ELR (cell line): Measurements from ENCODE around the gene CSF3R.

Experiments used
- DNase-seq: peaks from one replicate; pipeline ENCODE4 v3.0.0-alpha.2; 2015; ENCODE audit warnings: low read depth

The CSF3R gene

DNA sequence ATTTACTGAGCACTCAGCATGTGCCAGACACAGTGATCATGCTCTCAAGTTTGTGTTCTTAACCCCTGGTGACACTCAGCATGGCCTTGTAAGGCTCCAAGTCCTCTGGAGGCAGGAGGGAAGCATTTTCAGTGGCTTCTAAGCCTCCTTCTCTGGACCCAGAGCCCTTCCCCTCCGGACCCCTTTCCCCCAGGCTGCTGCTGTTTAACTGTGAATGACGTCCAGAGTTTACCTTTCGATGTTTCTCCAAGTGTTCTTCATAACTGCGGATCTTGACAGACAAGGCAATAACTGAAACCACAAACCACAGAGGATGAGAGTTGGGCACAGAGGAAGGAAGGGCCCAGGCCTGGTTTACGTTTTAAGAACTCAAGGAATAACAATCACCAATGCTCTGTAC, 25.0 kb downstream of the CSF3R start:
- DNase-seq, result no peak

DNA sequence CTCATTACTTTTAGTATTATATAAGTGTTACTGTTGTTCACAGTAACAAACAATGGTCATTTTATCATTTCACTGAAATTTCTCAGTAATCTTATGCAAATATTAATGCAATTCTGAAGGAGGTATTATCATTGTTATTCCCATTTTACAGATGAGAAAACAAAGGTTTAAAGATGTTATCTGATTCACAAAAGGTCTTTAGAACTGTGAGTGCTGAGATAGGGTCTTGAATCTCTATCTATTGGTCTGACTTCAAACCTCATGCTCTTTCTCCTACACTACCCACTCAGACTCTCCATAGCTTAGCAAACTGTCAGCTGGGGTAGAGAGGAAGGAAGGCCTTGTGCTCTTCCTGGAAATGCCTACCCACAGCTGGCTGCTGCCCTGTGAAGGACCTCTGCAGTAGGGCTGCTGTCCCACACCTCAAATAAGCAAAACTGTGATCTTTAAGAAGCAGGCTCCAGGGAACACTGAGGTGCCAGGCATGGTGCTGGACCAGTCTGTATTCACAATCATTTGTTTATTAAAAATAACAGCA, 26.3 kb downstream of the CSF3R start:
- no peak for DNase-seq

DNA sequence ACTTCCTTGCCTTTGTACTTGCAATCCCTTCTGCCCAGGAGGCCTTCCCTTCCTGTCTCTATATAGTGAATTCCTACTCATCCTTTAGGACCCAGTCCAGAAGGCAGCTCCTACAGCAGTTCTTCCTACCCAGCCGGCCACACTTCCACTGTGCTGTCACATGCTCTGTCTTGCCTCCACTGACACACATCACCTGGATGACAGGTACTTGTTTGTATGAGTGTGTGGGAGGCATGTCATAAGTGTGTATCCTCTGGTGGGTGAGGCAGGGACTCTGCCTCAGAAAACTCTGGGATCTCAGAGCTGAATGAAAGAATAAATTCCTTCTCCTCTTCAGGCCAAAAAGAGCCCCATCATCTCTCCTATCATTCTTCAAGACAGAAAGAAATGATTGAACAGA, 27.3 kb downstream of the CSF3R start:
- DNase-seq, result no peak

DNA sequence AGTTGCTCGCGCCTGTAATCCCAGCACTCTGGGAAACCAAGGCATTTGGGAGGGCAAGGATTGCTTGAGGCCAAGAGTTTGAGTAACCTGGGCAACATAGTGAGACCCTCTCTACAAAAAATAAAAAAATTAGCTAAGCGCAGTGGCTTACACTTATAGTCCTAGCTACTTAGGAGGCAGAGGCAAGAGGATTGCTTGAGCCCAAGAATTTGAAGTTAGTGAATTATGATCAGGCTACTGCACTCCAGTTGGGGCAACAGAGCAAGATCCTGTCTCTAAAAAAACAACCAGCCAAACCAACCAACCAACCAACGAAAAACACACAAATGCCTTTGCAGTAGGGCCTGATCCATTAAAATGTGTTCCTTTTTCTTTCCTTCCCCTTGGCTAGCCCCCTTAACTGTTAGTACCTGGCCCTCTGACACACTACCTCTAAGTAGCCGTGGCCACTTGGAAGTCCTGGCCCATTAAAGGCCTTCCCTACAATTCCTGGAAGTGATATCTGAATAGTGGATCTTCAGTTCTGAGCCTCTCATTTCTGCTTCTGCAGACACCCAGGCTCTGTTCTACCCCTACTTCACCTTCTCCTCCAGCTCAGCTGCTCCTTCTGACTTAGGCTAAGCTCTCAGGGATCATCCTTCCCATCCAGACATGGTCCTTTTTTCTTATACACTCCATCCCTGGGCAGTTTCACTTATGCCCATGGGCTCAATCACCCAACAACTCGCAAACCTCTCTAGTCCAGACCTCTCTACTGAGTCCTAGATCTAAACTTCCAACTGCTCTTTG, 28.9 kb downstream of the CSF3R start:
- no peak for DNase-seq

DNA sequence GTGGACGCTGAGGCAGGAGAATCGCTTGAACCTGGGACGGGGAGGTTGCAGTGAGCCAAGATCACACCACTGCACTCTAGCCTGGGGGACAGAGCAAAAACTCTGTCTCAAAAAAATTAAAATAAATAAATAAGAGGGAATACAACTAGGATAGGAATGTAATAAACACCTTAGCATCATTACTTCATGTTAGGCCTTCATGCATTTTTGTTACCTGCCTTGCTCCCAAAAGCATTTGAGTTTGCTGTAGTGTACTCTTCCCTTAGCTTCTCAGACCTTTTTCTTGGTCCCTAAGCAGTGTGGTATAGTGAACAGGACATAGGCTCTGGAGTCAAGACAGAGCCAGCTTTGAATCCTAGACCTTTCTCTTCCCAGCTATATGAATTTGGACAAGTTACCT, 29.7 kb downstream of the CSF3R start:
- no peak for DNase-seq

DNA sequence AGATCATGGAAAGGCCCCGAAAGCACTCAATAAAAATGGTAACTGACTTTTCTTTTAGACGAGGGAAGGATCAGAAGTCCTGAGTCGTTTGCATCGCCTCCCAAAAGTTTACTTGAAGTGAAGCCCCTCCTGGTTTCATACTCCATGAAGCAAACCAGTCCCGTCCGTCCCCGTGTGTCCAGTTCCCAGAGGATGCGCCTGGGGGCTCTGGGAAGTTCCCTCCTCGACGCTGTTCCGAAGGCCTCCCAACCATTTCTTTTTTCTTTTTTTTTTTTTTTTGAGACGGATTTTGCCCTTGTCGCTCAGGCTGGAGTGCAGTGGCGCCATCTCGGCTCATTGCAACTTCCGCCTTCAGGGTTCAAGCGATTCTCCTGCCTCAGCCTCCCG, 31.8 kb downstream of the CSF3R start:
- DNase-seq, result no peak

DNA sequence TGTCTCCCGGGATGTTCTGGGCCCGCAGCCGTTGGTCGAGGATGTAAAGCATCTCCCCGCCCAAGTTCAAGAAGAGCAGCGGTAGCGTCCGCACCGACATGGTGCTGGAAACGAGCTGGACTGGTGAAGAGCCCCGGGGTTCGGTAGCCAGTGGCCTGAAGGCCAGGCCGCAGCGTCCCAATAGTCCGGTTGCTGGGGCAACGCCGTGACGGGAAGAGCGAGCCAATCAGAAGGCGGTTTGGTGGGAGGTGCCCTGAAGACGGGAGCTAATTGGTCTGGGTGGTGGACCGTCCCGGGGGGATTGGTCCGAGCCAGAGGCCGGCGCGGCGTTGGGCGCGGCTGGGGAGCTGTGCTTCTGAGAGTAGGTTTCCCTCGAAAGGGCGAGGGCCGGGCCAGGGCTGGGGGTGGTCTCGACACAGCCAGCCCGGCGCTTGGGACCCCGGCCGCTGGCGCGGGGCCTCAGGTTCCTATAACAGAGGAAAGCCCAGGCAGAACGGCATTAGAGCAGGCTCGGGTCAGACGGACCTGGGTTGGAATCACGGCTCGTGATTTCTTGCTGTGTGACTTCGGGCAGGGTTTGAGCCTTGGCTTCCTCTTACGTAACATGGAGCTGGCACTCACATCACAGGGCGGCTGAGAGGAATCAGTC, 32.3 kb downstream of the CSF3R start, which contains the start of gene OSCP1:
Gene OSCP1 (minus strand): TSS at position 182 of the 649 bp plus-strand sequence. CDS start 82 bp downstream, at position 100.
- DNase-seq, result peak; percentile 96

DNA sequence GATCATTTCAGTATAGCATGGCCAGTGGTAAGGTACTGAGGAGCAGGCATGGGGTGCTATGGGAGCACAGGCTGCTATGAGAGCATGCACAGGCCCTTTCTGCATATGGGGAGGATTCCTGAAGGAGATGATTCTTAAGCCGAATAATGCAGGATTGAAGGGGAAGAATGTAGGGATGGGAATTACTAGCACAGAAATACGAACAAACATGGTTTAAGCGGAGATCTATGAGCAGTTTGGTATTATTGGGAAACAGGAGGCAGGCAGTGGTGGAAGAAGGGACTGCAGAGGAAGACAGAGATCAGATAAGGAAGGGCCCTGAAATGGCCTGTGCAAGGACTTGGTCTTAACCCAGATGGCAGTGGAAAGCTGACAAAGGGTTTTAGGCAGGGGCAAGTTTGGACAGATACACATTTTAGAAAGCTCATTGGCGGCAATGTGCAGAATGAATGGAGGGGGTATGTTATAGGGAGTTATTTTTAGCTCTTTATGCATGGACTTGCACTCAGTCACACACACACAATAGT, 34.1 kb downstream of the CSF3R start:
- DNase-seq, result no peak

DNA sequence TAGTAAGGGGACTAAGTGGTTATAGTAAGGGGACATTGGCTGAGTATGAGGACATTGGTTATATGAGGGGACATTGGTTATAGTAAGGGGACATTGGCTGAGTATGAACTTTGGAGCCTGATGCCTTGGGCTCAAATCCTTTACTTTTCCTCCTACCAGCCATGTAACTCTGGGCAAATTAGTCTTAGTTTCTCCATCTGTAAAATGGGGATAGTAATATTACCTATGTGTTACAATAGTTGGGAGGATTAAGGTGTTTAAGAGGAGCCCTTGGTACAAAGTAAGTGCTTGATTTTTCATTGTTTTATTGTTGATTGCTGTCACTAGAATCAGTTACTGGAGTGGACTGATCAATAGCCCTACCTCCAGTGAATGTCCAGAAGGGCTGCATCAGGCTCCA, 35.3 kb downstream of the CSF3R start:
- no peak for DNase-seq

DNA sequence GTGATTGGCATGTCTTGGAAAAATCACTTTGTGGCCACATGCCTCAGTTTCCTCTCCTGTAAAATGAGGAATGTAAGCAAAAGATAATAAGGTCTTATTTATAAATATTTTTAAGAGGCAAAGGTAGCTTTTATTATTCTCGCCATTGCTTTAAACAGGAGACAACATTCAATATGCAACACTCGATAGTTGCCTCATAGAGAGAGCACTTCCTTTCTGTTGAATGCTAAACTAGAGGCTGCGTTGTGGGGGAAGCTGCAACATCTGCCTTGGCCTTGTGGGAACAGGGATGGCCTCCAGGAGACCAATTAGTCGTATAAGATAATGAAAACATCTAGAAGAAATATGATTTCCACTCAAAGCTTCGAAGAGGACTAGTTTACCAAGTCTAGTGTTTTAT, 36.0 kb downstream of the CSF3R start:
- DNase-seq, result no peak

DNA sequence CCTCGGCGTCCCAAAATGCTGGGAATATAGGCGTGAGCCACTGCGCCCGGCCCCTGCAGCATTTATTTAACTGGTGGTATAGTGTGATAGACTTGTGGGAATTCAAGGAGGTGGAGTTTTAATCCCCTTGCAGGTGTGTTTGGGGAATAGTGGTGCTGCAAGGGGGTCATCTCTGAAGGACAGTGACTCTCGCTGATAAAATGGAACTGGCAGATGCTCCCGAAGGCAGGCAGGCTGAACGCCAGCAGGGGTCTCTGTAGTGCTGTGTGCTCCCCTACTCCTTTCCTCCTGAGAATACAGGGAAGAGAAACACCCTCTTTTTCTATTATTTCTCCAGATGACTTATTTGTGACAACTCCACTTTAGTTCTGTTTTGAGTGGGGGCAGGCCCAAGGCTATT, 36.4 kb downstream of the CSF3R start:
- peak; percentile 31 for DNase-seq

DNA sequence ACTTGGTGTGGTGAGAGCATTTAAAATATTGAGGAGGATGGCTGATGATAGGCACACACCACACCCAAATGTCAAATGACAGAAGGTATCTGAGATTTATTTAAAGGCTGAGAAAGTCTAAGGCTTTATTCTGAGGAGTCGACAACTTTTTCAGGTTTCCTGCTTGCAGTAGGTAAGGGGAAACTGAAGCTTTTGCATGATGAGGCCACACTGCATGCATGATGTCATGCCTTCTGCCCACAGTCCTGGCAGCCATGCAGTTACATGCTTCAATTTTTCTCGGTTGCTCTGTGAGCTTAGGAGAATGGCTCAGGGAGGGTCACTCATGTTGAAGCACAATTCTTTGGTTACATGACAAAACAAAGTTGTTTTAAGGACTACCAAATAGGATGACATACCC, 39.4 kb downstream of the CSF3R start:
- DNase-seq, result no peak

DNA sequence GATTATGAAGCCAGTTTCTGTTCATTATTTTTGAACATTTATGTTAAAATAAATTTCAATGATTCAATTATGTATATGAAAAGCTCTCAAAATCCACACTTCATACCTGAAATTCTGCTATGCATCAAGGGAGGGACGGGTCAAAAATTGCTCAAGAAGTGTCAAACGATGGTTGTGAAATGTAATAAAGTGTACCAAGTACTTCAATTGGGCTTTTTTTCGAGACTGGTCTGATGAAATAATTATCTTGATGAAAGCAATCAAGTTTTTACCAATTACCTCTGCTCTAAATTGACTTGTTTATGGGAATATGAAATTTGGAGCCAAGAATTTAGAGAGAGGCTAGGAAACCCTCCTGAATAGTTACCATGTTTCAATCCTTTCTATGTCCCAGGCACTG, 40.4 kb downstream of the CSF3R start:
- DNase-seq, result no peak

DNA sequence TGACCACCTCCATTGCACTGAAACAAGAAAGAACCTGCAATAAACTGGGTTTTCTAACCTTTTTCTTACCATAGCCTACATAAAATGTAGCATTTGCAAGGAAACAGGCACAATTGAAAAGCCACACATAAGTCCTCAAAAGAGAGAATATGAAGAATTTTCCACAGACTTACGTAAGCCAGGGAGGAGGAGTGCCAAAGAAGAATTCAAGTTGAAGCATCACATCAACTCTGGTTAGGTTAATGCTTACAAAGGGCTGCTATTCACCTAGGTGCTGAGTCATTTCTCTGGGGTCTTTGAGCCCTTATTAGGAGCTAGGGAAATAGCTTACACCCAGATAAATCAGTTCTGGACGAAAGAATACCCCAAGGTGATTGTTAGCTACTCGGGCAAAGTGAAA, 42.1 kb downstream of the CSF3R start:
- DNase-seq, result no peak

DNA sequence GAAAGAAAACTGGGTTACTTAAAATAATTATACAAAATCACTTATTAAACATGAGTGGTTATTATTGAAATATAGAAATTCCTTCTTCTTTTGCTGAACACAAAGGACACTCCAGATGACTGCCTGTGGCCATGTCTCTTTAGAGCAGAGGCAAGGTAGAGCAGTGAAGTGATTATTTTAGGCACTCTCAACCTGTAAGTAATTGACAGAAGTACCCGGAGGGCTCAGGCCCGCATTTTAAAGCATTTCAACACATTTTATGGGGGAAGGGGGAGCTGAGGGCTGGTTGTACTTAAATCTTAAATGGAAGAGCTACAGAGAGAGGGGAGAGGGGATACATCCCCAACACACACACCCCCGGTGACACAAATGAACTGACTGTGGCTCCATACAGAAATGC, 42.7 kb downstream of the CSF3R start:
- DNase-seq, result no peak

DNA sequence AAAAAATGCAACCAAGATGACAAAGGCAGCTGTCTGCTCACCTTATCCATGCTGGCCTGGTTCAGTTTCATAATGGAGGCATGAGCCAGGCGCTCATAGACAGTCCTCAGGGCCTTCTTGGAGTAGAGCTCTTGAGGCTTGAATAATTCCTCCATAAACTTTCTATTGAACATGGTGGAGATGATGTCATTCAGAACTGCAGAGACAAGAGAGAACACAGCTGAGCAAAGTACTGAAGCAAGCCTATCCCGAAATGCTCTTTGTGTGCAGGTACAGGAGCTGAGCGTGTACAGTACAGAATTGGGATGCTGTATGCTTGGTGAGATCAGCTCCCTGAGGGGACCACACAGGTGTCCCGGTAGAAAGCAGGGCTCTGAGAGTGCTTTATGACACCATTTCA, 44.0 kb downstream of the CSF3R start:
- DNase-seq, result no peak

DNA sequence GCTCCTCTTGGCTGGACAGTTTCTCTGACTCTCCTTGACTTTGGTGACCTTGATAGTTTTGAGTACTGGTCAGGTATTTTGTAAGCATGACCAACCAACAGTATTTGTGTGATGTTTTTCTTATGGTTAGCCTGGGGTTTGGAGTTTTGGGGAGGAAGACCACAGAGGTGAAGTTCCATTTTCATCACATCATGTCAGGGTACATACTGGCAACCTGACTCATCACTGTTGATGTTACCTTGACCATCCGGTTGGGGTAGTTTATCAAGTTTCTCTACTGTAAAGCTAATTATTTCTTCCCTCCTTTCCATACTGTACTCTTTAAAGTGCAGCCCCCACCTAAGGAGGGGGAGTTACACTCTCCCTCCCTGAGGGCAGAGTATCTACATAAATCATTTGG, 45.9 kb downstream of the CSF3R start:
- DNase-seq, result peak; percentile 71

DNA sequence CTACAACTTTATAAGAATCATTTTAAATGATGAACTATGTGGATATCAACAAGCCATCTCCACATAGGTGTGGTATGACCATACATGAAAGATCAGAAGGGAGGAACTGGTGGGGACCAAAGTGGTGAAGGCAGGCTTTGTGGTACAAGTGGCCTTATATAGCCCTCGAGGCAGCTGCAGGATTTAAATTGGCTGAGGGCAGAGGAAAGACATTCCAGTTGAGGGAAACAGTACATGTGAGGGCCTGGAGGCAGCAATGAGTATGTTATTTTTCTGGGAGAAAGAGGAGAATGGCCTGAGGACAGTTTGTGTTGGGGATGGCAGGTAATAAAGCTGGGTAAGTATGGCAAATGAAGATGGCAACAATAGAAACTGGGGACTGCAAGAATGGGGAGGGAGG, 49.6 kb downstream of the CSF3R start:
- no peak for DNase-seq

DNA sequence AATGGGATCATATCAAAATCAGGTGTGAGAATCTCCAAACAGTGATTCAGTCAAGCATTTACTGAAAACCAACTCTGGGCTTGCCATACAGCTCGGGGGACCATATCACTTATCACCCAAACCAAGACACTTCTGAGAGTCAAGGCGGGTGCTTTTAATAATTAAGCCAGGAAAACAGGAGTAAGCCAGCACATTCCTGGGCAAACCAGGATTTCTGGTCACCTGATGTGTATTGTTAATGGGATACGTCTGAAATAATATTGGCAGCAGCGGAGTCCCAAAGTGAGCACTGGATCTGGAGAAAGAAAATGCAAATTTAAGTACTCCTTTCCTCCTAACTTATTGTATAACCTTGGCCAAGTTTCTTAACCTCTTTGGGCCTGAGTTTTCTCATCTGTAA, 50.1 kb downstream of the CSF3R start:
- DNase-seq, result no peak

DNA sequence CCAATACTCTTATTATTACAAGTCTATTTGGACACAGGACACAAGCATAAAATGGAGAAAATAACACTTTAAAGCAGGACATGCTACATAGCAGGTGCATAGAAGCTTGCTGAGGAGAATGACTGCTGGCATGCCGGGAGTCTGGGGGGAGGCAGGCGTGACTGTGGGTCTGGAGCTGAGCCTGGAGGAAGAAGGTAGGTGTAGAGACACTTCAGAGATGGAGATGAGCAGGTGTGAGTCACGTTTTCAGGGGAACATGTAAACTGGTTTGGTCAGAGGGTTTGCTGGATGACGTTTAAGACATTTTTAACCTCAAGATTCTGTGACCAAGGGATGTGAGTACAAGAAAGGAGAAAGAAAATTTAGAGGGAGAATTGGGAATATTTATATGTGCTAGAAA, 56.9 kb downstream of the CSF3R start:
- peak; percentile 40 for DNase-seq

DNA sequence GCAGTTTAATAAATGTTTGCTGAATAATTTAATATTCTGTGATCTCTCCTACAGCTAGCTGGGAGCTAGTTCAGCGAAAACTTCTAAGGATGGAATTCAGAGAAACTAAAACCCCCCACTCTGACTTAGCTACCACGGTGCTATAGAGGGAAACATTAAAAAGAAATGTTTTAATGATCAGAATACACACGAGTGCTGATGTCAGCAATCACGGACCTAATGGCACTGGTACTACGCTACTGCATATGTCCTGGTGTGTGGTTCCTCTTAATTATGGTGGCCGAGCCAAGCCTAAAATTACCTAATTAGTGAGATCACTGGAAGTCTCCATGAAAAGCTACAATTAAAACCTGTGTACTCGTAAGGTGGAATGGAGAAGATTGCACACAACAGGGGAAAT, 61.1 kb downstream of the CSF3R start:
- no peak for DNase-seq

DNA sequence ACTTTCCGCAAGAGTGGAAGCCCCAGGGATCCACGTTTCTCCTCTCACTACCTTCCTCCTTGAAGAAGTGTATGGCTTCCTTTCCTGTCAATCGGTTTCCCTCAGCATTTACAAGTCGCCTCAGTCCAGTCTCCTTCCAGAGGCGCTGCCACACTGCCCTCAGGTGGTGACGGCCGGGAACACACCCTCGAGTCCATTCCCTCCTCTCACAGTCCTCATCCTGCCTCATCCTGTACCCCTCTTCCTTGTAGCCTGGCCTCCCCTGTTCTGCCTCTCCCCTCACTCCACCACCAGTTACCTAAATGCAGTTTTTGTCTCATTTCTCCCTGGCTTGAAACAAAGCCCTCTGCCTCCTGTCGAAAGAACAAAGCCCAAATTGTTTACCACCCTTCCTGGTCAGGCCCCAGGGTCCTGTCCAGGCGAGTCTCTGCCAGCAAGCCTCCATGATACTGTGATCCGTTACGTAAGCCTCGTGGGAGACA, 61.8 kb downstream of the CSF3R start:
- DNase-seq, result peak; percentile 90

DNA sequence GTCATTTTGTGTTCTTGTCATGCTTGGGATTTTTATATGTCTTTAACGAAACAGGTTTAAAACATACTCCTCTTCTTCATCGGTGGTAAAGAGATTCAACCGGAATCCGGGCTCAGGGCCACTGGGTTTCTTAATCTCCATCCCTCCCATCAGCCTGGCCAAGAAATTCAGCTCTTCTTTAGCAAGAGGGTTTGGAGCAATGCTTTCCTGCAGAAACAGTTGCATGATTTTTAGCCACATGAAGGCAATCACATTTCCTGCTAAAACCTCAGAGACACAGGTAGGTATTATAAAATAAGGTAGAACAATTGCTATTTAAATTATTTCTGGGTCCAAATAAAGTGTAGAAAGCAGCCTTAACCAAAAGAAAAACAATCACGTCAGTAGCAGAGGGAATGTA, 62.3 kb downstream of the CSF3R start:
- DNase-seq, result no peak
